ENCODE results near the gene CMSS1. TPM values are rescaled to one million over a fixed set of nuclear protein-coding genes. Genes with fewer than 3 reads are reported as not detected.

Gene CMSS1
- total RNA-seq, 8 experiments from 2014 or later: 28.2 to 57.2 (median 41.5) TPM

- in situ Hi-C loops (cut with MboI; ENCODE audit: low pct_unique_long_range_greater_than_20kb in 2 of 9, low sequenced_read_pairs in 9 of 9, unreplicated experiment in 9 of 9): no loop called here
- Histone ChIP-seq H3K4me3 (no peak overlapping the region), H3K27ac (no peak overlapping the region), H3K4me1 (replicated peaks in 1 of 2) (no peaks in the 10 kb centered on the region)
- whole genome bisulfite sequencing, 10 experiments: 78 to 100% (median 90%) methylated on average over 1 of the region's 1 CpG; no CpG with 5 or more reads in 1 of the 10 experiments
- no peak for ATAC-seq (replicated peaks in 6 of 8)
Observed at GRCh38 chr3:99885085-99885484, 67.4 kb downstream of the CMSS1 start.

- WGBS, 10 experiments: 73 to 100% (median 89%) methylated on average over 1 to 3 of the region's 3 CpGs; no CpG with 5 or more reads in 4 of the 10 experiments
- no peak overlapping the region for H3K27ac ChIP-seq
- no peak for ATAC-seq (replicated peaks in 6 of 8)
- no peak overlapping the region for H3K4me3 ChIP-seq
- in situ Hi-C loops (cut with MboI; ENCODE audit: low pct_unique_long_range_greater_than_20kb in 2 of 9, low sequenced_read_pairs in 9 of 9, unreplicated experiment in 9 of 9): no loop called here
- H3K4me1 ChIP-seq (replicated peaks in 1 of 2): no peaks in the 10 kb centered on the region
Observed at GRCh38 chr3:99885851-99886250, 68.2 kb downstream of the CMSS1 start.

DNA sequence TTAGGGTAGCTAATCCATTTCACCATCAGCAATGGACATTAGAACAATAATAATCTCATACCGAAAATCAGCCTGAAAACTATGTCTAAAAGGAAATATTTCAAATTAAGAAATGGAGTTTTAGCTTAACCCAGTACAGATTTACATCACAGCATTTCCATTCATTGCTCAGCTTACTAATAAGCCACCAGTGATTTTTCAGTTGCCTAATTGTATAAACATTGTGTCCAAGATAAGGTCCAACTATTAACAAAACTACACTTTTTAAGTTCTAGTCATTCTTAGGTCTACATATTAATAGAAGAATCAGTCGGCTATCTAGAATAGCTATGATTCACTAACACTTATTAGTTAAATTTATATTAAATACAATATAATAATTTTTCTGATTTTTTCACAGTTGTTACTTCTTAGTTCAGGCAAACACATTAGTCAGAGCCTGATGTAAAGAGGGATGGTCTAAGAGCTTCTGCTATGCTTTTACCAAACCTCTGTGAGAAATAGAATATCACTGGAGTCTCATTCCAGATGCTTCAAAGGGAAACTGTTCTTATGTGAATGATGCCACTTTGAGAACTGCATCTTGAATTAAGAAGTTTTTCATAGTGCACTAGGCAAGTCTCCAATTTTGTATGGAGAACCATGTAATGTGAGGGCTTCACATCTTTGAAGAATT is 74.1 kb downstream of the CMSS1 start:
- 78 to 100% (median 94%) methylated on average over 1 to 2 of the region's 2 CpGs; no CpG with 5 or more reads in 1 of the 10 experiments for WGBS, 10 experiments
- H3K4me1 ChIP-seq (replicated peaks in 1 of 2): peaks cover 5 to 12% of the 10 kb centered on the region in 2 donors
- in situ Hi-C loops (cut with MboI; ENCODE audit: low pct_unique_long_range_greater_than_20kb in 2 of 9, low sequenced_read_pairs in 9 of 9, unreplicated experiment in 9 of 9): no loop called here
- no peak overlapping the region for H3K4me3 ChIP-seq
- H3K27ac ChIP-seq: no peak overlapping the region
- ATAC-seq (replicated peaks in 6 of 8): no peak

DNA sequence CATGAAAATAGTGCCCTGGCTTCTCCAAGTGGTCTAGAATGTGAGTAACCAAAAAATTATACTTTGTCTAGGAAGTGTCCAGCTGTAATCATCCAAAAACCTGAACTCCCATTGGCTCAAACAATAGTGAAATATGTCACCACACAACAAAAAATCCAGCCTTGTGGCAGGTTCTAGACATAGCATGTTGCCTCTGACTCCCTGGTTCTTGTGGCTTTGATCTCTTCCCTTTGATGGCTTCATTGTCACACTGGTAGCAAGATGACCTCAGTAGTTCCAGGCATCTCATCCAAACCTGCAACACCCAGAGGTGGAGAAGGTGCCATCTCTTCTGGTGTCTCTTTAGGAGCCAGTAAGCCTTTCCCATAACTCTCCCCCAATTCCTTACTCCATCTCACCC is 74.7 kb downstream of the CMSS1 start:
- Histone ChIP-seq H3K4me3 (no peak overlapping the region), H3K27ac (no peak overlapping the region), H3K4me1 (replicated peaks in 1 of 2) (peaks cover 5 to 12% of the 10 kb centered on the region in 2 donors)
- ATAC-seq (replicated peaks in 6 of 8): no peak
- in situ Hi-C loops (cut with MboI; ENCODE audit: low pct_unique_long_range_greater_than_20kb in 2 of 9, low sequenced_read_pairs in 9 of 9, unreplicated experiment in 9 of 9): no loop called here

DNA sequence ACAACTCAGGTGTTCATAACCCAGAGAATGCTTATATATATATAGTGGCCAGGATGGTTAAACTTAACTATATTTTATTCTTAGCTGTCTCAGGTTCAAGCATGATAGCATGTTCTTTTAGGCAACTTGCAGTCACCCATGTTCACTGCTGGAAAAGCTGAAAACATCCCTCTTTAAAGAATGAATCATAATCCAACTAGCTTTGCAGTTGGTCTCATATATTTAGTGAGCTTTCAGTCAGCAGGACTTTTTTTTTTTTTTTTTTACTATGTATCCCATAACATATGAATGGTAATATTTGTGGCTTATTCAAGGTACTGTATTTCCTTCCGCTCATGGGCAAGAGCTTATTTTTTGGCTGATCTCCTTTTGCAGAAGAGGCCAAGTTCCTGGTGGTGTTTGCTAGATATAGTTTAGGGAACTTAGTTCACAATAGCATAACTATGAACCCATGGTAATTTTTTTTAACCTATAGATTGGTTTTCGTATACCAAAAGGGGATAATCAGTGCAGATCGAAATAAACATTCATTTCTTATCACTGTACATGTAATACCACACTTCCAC is 77.6 kb downstream of the CMSS1 start:
- ATAC-seq (replicated peaks in 6 of 8): no peak
- in situ Hi-C loops (cut with MboI; ENCODE audit: low pct_unique_long_range_greater_than_20kb in 2 of 9, low sequenced_read_pairs in 9 of 9, unreplicated experiment in 9 of 9): no loop called here
- Histone ChIP-seq H3K4me1 (replicated peaks in 1 of 2) (peaks cover 5 to 12% of the 10 kb centered on the region in 2 donors), H3K4me3 (no peak overlapping the region), H3K27ac (no peak overlapping the region)
- WGBS, 10 experiments: 82 to 100% (median 97%) methylated on average over 1 to 3 of the region's 3 CpGs; no CpG with 5 or more reads in 1 of the 10 experiments

- peak; percentile 69 to 96 (median 88) for ATAC-seq (replicated peaks in 6 of 8)
- H3K27ac ChIP-seq: no peak overlapping the region
- no peak overlapping the region for H3K4me3 ChIP-seq
- in situ Hi-C loops (cut with MboI; ENCODE audit: low pct_unique_long_range_greater_than_20kb in 2 of 9, low sequenced_read_pairs in 9 of 9, unreplicated experiment in 9 of 9): no loop called here
- H3K4me1 ChIP-seq (replicated peaks in 1 of 2): peaks cover 5 to 12% of the 10 kb centered on the region in 2 donors
- 0 to 52% (median 20%) methylated on average over 1 to 2 of the region's 2 CpGs; no CpG with 5 or more reads in 1 of the 10 experiments for WGBS, 10 experiments
Observed at GRCh38 chr3:99895703-99896441, 78.2 kb downstream of the CMSS1 start.

DNA sequence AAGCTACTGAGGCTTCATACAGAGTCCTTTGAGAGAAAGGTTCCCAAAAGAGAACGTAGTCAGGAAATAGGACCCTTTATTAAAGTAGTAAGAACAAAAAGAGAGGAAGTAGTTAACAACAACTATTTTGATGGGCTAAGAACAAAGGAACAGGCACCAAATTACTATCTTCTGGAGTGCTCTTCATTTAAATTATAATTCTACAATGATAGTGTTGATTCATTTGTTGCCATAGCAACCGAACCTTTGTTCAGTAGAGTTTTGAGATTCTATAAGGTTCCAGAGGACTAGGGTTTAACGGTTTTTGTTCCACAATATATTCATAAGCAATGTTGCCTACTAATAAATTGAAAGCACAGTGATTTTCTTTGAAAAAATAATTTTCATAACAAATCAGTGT is 78.8 kb downstream of the CMSS1 start:
- in situ Hi-C loops (cut with MboI; ENCODE audit: low pct_unique_long_range_greater_than_20kb in 2 of 9, low sequenced_read_pairs in 9 of 9, unreplicated experiment in 9 of 9): no loop called here
- WGBS, 10 experiments: 13 to 78% (median 31%) methylated on average over 1 to 3 of the region's 3 CpGs; no CpG with 5 or more reads in 1 of the 10 experiments
- peaks cover 5 to 17% of the 10 kb centered on the region in 2 donors for H3K4me1 ChIP-seq (replicated peaks in 1 of 2)
- H3K27ac ChIP-seq: no peak overlapping the region
- H3K4me3 ChIP-seq: no peak overlapping the region
- peak in 3 of 8 experiments; percentile 4 to 37 (median 24) for ATAC-seq (replicated peaks in 6 of 8)

DNA sequence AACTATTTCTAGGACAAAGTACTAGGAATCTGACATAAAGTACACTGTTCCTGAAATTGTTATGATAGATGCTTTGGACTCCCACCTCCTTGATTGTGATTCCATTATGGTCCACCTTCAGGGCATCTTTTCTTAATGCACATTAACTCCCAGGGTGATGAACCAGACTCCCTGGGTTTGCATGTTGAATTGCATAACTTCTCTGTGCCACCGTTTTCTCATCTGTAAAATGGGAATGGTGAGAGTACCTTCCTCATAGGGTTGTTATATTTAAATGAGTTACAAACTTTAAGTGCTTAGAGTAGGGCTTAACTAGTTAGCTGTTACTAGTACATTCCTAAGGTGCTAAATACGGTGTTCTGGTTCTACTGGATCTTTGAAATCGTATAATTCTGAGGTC is 81.9 kb downstream of the CMSS1 start:
- H3K4me1 ChIP-seq (replicated peaks in 1 of 2): peaks cover 5 to 17% of the 10 kb centered on the region in 2 donors
- H3K27ac ChIP-seq: no peak overlapping the region
- no peak for ATAC-seq (replicated peaks in 6 of 8)
- WGBS, 10 experiments: 76 to 100% (median 93%) methylated on average over 1 to 3 of the region's 3 CpGs; no CpG with 5 or more reads in 1 of the 10 experiments
- in situ Hi-C loops (cut with MboI; ENCODE audit: low pct_unique_long_range_greater_than_20kb in 2 of 9, low sequenced_read_pairs in 9 of 9, unreplicated experiment in 9 of 9): no loop called here
- H3K4me3 ChIP-seq: no peak overlapping the region

DNA sequence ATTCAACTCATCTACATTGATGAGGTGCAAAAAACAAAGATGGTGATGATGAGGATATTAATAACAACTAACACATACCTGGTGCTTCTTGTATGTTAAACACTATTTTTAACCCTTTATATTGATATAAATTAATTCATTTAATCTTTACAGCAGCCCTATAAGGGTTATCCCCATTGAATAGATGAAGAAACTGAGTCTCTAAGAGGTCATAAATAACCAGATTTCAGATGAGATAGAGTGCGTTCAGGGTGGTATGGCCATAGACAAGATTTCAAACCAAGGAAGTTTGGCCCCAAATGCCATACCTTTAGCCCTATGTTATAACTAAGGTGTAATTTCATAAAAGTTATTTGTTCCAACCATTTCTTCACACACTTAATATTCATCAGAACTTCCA is 82.6 kb downstream of the CMSS1 start:
- Histone ChIP-seq H3K4me1 (replicated peaks in 1 of 2) (peaks cover 5 to 17% of the 10 kb centered on the region in 2 donors), H3K4me3 (no peak overlapping the region), H3K27ac (no peak overlapping the region)
- ATAC-seq (replicated peaks in 6 of 8): no peak
- in situ Hi-C loops (cut with MboI; ENCODE audit: low pct_unique_long_range_greater_than_20kb in 2 of 9, low sequenced_read_pairs in 9 of 9, unreplicated experiment in 9 of 9): no loop called here
- WGBS, 10 experiments: 86 to 100% (median 100%) methylated on average over 1 of the region's 1 CpG; no CpG with 5 or more reads in 5 of the 10 experiments

- peaks cover under 1 to 9% of the 10 kb centered on the region in 2 donors for H3K4me1 ChIP-seq (replicated peaks in 1 of 2)
- no peak overlapping the region for H3K4me3 ChIP-seq
- 3 to 87% (median 62%) methylated on average over 3 to 6 of the region's 6 CpGs for whole genome bisulfite sequencing, 10 experiments
- no peak overlapping the region for H3K27ac ChIP-seq
- in situ Hi-C loops (cut with MboI; ENCODE audit: low pct_unique_long_range_greater_than_20kb in 2 of 9, low sequenced_read_pairs in 9 of 9, unreplicated experiment in 9 of 9): no loop called here
- ATAC-seq (replicated peaks in 6 of 8): peak; percentile 47 to 92 (median 74)
Observed at GRCh38 chr3:99901200-99901926, 83.7 kb downstream of the CMSS1 start.

- peaks cover 0 to 6% of the 10 kb centered on the region in 2 donors for H3K4me1 ChIP-seq (replicated peaks in 1 of 2)
- in situ Hi-C loops (cut with MboI; ENCODE audit: low pct_unique_long_range_greater_than_20kb in 2 of 9, low sequenced_read_pairs in 9 of 9, unreplicated experiment in 9 of 9): no loop called here
- peak in 1 of 8 experiments; percentile 19 for ATAC-seq (replicated peaks in 6 of 8)
- WGBS, 10 experiments: 20 to 100% (median 88%) methylated on average over 1 of the region's 1 CpG; no CpG with 5 or more reads in 3 of the 10 experiments
- H3K27ac ChIP-seq: no peak overlapping the region
- no peak overlapping the region for H3K4me3 ChIP-seq
Observed at GRCh38 chr3:99902091-99902490, 84.4 kb downstream of the CMSS1 start.

- no peak overlapping the region for H3K4me3 ChIP-seq
- H3K27ac ChIP-seq: no peak overlapping the region
- peaks cover 0 to 6% of the 10 kb centered on the region in 2 donors for H3K4me1 ChIP-seq (replicated peaks in 1 of 2)
- in situ Hi-C loops (cut with MboI; ENCODE audit: low pct_unique_long_range_greater_than_20kb in 2 of 9, low sequenced_read_pairs in 9 of 9, unreplicated experiment in 9 of 9): no loop called here
- no peak for ATAC-seq (replicated peaks in 6 of 8)
Observed at GRCh38 chr3:99903869-99904268, 86.2 kb downstream of the CMSS1 start.

Measured in motor neuron (in vitro differentiated cells).